Bronchial smooth muscle cell (primary cell): ENCODE results near the gene STX16. TPM values are rescaled to one million over a fixed set of nuclear protein-coding genes. Genes with fewer than 3 reads are reported as not detected.

Source experiments
- total RNA-seq: library from RNA; depleted of rRNA; stranded (reverse); fragments of >200 nt; gene quantifications from 2 replicates; pipeline ENCODE4 v1.2.1, GENCODE V29; 2014

The STX16 gene
- total RNA-seq: 37.4 and 94.4 TPM in 2 replicates

DNA sequence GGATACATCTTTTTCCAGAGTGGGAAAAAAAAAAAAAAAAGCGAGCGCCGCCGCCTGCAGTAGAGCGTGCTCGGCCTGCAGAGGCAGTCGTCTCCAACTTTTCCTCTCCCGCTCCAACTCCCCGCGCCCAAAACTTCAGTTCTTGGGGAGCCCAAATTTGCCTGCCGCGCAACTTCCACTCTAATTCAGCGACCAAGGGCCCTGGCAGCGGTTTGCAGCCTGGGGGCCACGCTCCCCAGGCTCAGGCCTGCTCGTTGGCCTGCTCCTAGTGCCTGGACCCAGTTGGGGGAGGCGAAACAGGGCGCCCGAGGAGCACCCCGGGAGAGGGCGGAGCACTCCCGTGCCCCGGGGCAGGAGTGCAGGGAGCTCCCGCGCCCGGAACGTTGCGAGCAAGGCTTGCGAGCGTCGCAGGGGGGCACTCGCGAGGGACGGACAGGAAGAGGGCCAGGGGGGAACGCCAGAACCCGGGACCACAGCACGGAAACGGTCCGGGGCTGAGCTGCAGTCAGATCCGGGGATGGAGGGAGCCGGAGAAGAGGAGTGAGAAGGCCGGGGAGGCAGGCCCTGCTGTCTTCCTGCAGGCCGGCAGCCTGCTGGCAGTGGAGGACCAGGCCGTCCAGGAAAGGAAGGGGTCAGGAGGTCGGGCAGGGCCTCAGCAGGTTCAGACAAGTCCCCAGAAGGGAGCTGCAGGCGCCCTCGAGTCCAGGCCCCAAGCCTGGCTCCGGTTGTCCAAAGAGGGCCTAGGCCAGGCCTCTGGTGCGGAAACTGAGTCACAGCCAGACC lies at the start of gene STX16:
STX16 (plus strand) TSS at position 508 of the 783 bp plus-strand sequence. CDS start 724 bp downstream, outside the sequence.

DNA sequence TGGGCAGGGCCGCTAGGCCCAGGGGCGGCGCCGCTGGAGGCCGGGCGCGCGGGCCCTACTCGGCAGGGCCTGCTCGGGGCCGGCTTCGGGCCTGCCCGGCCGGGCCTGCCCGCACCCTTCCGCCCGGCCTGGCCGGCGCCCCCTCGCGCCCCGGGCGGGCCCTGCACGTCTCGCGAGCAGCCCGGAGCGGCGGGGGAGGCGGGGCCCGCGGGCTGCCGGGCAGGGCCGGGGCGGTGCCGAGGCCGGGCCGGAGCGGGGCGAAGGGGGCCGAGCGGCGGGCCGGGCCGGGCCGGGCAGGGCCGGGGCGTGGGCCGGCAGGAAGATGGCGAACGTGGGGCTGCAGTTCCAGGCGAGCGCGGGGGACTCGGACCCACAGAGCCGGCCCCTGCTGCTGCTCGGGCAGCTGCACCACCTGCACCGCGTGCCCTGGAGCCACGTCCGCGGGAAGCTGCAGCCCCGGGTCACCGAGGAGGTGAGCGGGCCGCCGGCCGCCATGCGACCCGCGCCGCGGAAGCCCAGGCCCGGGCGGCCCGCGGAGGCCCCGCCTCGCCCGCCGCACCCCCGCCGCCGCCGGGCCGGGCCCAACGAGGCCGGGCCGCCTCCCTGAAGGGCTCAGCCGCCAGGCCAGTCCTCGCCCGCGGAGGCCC lies 41.6 kb downstream of the STX16 start, which contains the start of gene NPEPL1:
NPEPL1 (plus strand) TSS at position 222 of the 647 bp plus-strand sequence; CDS start at position 323, 101 bp downstream.

Other genes starting within 250 kb of the STX16 start
- gene APCDD1L, start 135.9 kb upstream of the STX16 start, total RNA-seq: 2.7 and 4.1 TPM in 2 replicates
- 24.6 and 28.6 TPM in 2 replicates for gene NPEPL1, start 41.5 kb downstream of the STX16 start, total RNA-seq
- gene GNAS-AS1, start 199.6 kb downstream of the STX16 start, total RNA-seq: 0.43 and 0.95 TPM in 2 replicates
- gene GNAS, start 201.4 kb downstream of the STX16 start, total RNA-seq: 393 and 517 TPM in 2 replicates